ENCODE results near the gene ANKRD7.

ANKRD7 gene

DNA sequence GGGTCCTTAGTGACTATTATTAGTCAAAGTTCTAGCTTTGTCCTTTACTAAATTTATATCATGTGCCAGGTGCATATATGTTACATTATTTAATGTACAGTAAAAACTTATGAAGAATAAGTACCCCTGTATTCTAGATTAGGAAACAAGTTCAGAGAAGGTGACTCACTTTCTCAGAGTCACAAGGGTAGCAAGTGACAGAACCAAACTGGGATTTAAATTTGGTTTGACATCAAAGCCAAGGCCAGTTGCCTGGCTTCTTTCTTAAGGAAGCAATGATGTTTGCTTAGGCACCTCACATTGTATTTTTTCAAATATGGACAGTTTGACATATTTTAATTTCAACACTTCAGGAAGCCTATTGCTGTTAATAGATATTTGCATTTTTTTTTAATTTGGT is 38.0 kb upstream of the ANKRD7 start:
- Histone ChIP-seq H3K27ac (ENCODE audit: low read depth, low read length) (no peak overlapping the region), H3K4ac (ENCODE audit: low read depth, low read length) (no peak overlapping the region), H3K36me3 (ENCODE audit: control insufficient read depth in 1 of 2, insufficient read depth in 2 of 2, low read length in 2 of 2) (peaks cover 15 to 16% of the 10 kb centered on the region in 2 experiments), H3K9ac (ENCODE audit: low read length) (no peak overlapping the region), H4K12ac (ENCODE audit: low read depth, low read length) (no peak overlapping the region), H2BK5ac (ENCODE audit: low read depth, low read length, poor library complexity) (no peak overlapping the region), H2AK5ac (ENCODE audit: low read length) (no peak overlapping the region), H2AFZ (ENCODE audit: insufficient read depth, low read length, poor library complexity) (no peak overlapping the region), H3K4me2 (ENCODE audit: low read length) (no peak overlapping the region), H3K14ac (ENCODE audit: low read length) (no peak overlapping the region), H3K27me3 (ENCODE audit: insufficient read depth, low read length) (no peaks in the 10 kb centered on the region), H3K23ac (ENCODE audit: low read length) (no peak overlapping the region), H3K4me1 (ENCODE audit: control insufficient read depth in 1 of 2, insufficient read depth in 2 of 2, low read length in 2 of 2) (peaks cover 3 to 6% of the 10 kb centered on the region in 2 experiments), H3K79me1 (ENCODE audit: low read length) (peaks cover 6% of the 10 kb centered on the region), H3K79me2 (ENCODE audit: control insufficient read depth, insufficient read depth, low read length, poor library complexity) (peaks cover 4% of the 10 kb centered on the region), H2BK12ac (ENCODE audit: low read length) (no peak overlapping the region), H2BK120ac (ENCODE audit: insufficient read depth, low read length, poor library complexity) (no peak overlapping the region), H3K18ac (ENCODE audit: low read length) (no peak overlapping the region), H3K4me3 (ENCODE audit: low read depth, low read length) (no peak overlapping the region), H4K91ac (ENCODE audit: low read depth, low read length) (no peak overlapping the region), H3K9me3 (ENCODE audit: insufficient read depth, low read depth, low read length) (no peaks in the 10 kb centered on the region), H4K8ac (ENCODE audit: low read depth, low read length) (no peak overlapping the region)
- no peak for DNase-seq

DNA sequence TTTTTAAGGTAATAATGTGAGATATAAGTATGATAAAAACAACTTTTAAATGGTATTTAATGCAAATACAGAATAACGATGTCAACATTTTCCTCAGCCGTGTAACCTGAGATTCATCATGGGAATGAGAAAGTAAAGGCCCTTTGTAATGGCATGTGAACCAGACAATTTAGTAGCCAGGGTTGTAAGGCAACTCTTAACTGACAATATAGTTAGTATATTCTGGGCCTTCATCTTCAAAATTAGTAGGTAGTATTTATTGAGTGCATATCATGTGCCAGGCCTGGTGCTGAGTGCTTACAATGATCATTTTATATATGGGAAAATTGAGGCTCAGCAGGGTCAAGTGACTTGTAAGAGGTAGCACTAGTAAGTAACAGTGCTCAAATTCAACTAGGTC is 29.9 kb upstream of the ANKRD7 start:
- no peak overlapping the region for H3K4me3 ChIP-seq (ENCODE audit: low read depth, low read length)
- H3K4me1 ChIP-seq (ENCODE audit: control insufficient read depth in 1 of 2, insufficient read depth in 2 of 2, low read length in 2 of 2): no peaks in the 10 kb centered on the region
- no peak overlapping the region for H3K27ac ChIP-seq (ENCODE audit: low read depth, low read length)
- no peak overlapping the region for H3K14ac ChIP-seq (ENCODE audit: low read length)
- no peak overlapping the region for H2BK5ac ChIP-seq (ENCODE audit: low read depth, low read length, poor library complexity)
- no peaks in the 10 kb centered on the region for H3K79me2 ChIP-seq (ENCODE audit: control insufficient read depth, insufficient read depth, low read length, poor library complexity)
- no peak overlapping the region for H3K9ac ChIP-seq (ENCODE audit: low read length)
- H2AK5ac ChIP-seq (ENCODE audit: low read length): no peak overlapping the region
- no peaks in the 10 kb centered on the region for H3K79me1 ChIP-seq (ENCODE audit: low read length)
- H3K9me3 ChIP-seq (ENCODE audit: insufficient read depth, low read depth, low read length): no peaks in the 10 kb centered on the region
- H2BK120ac ChIP-seq (ENCODE audit: insufficient read depth, low read length, poor library complexity): no peak overlapping the region
- no peak overlapping the region for H2BK12ac ChIP-seq (ENCODE audit: low read length)
- no peak overlapping the region for H2AFZ ChIP-seq (ENCODE audit: insufficient read depth, low read length, poor library complexity)
- H3K23ac ChIP-seq (ENCODE audit: low read length): no peak overlapping the region
- no peak for DNase-seq
- no peak overlapping the region for H3K4ac ChIP-seq (ENCODE audit: low read depth, low read length)
- no peak overlapping the region for H4K8ac ChIP-seq (ENCODE audit: low read depth, low read length)
- H3K36me3 ChIP-seq (ENCODE audit: control insufficient read depth in 1 of 2, insufficient read depth in 2 of 2, low read length in 2 of 2): peaks cover 4% of the 10 kb centered on the region in 2 experiments
- H4K91ac ChIP-seq (ENCODE audit: low read depth, low read length): no peak overlapping the region
- no peaks in the 10 kb centered on the region for H3K27me3 ChIP-seq (ENCODE audit: insufficient read depth, low read length)
- no CpG with 5 or more reads among the region's 2 CpGs for WGBS (ENCODE audit: extremely low coverage, insufficient coverage, insufficient read length)
- H3K18ac ChIP-seq (ENCODE audit: low read length): no peak overlapping the region
- H3K4me2 ChIP-seq (ENCODE audit: low read length): no peak overlapping the region
- no peak overlapping the region for H4K12ac ChIP-seq (ENCODE audit: low read depth, low read length)

DNA sequence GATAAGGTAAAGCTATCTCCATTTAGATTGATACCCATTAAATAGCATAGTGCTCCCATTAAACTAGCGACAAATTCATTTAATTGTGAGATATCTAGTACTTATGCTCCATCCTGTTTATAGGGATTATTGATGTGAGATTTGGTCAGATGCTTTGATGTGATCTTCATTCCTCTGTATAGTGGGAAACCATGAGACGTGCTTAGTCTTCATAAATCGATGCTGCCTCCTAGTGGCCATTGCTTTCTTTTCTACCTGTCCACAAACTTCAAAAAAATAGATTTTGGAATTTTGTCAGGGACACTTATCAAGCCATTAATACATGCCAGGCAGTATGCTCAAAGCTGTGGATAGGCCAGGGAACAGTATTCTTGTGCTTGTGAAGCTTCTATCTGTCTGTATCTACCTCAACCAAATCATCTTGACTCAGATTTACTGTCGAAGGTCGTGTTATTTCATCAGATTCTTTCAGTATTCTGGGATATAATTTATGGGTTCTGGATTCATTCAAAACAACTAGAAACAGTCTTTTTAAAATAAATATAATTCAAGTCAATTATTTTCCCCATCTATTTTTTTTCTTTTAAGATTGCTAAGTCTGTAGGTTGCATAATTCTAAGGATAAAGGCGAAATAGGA is 28.5 kb upstream of the ANKRD7 start:
- no peak overlapping the region for H3K4ac ChIP-seq (ENCODE audit: low read depth, low read length)
- no peaks in the 10 kb centered on the region for H3K79me2 ChIP-seq (ENCODE audit: control insufficient read depth, insufficient read depth, low read length, poor library complexity)
- no peak overlapping the region for H4K8ac ChIP-seq (ENCODE audit: low read depth, low read length)
- H2AFZ ChIP-seq (ENCODE audit: insufficient read depth, low read length, poor library complexity): no peak overlapping the region
- H3K14ac ChIP-seq (ENCODE audit: low read length): no peak overlapping the region
- H2BK12ac ChIP-seq (ENCODE audit: low read length): no peak overlapping the region
- no peak overlapping the region for H3K4me3 ChIP-seq (ENCODE audit: low read depth, low read length)
- H4K91ac ChIP-seq (ENCODE audit: low read depth, low read length): no peak overlapping the region
- no peak overlapping the region for H3K9ac ChIP-seq (ENCODE audit: low read length)
- H4K12ac ChIP-seq (ENCODE audit: low read depth, low read length): no peak overlapping the region
- H3K9me3 ChIP-seq (ENCODE audit: insufficient read depth, low read depth, low read length): no peaks in the 10 kb centered on the region
- no peak overlapping the region for H3K4me2 ChIP-seq (ENCODE audit: low read length)
- H2AK5ac ChIP-seq (ENCODE audit: low read length): no peak overlapping the region
- H3K23ac ChIP-seq (ENCODE audit: low read length): no peak overlapping the region
- no peak overlapping the region for H3K18ac ChIP-seq (ENCODE audit: low read length)
- no peak overlapping the region for H2BK120ac ChIP-seq (ENCODE audit: insufficient read depth, low read length, poor library complexity)
- no peaks in the 10 kb centered on the region for H3K27me3 ChIP-seq (ENCODE audit: insufficient read depth, low read length)
- H3K4me1 ChIP-seq (ENCODE audit: control insufficient read depth in 1 of 2, insufficient read depth in 2 of 2, low read length in 2 of 2): no peaks in the 10 kb centered on the region
- no peak overlapping the region for H3K27ac ChIP-seq (ENCODE audit: low read depth, low read length)
- H2BK5ac ChIP-seq (ENCODE audit: low read depth, low read length, poor library complexity): no peak overlapping the region
- no CpG with 5 or more reads among the region's 6 CpGs for WGBS (ENCODE audit: extremely low coverage, insufficient coverage, insufficient read length)
- H3K36me3 ChIP-seq (ENCODE audit: control insufficient read depth in 1 of 2, insufficient read depth in 2 of 2, low read length in 2 of 2): no peaks in the 10 kb centered on the region
- DNase-seq: peak; percentile 46 to 82
- no peaks in the 10 kb centered on the region for H3K79me1 ChIP-seq (ENCODE audit: low read length)

DNA sequence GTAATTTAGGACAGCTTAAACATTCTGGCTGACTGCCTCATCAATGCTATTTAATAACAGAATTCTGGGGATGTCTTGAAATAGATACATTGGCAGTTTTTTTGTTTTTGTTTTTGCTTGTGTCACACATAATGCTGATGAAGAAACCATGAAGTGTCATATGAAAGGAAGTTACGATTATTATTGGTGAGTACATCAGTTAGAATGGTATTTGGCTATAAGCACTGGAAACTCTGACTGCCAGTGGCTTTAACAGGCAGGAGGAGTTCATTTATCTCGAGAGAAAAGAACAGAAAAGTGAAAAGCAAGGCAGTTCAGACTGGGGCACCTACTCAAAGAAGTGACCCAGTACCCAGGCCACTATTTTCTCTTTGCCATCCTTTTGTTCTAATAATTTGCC is 22.4 kb upstream of the ANKRD7 start:
- Histone ChIP-seq H2AK5ac (ENCODE audit: low read length) (no peak overlapping the region), H3K79me1 (ENCODE audit: low read length) (no peaks in the 10 kb centered on the region), H3K27ac (ENCODE audit: low read depth, low read length) (no peak overlapping the region), H2BK12ac (ENCODE audit: low read length) (no peak overlapping the region), H3K14ac (ENCODE audit: low read length) (no peak overlapping the region), H3K4ac (ENCODE audit: low read depth, low read length) (no peak overlapping the region), H3K23ac (ENCODE audit: low read length) (no peak overlapping the region), H4K91ac (ENCODE audit: low read depth, low read length) (no peak overlapping the region), H3K36me3 (ENCODE audit: control insufficient read depth in 1 of 2, insufficient read depth in 2 of 2, low read length in 2 of 2) (no peaks in the 10 kb centered on the region), H3K27me3 (ENCODE audit: insufficient read depth, low read length) (no peaks in the 10 kb centered on the region), H3K4me1 (ENCODE audit: control insufficient read depth in 1 of 2, insufficient read depth in 2 of 2, low read length in 2 of 2) (no peaks in the 10 kb centered on the region), H4K8ac (ENCODE audit: low read depth, low read length) (no peak overlapping the region), H2BK120ac (ENCODE audit: insufficient read depth, low read length, poor library complexity) (no peak overlapping the region), H2AFZ (ENCODE audit: insufficient read depth, low read length, poor library complexity) (no peak overlapping the region), H2BK5ac (ENCODE audit: low read depth, low read length, poor library complexity) (no peak overlapping the region), H3K9me3 (ENCODE audit: insufficient read depth, low read depth, low read length) (no peaks in the 10 kb centered on the region), H3K18ac (ENCODE audit: low read length) (no peak overlapping the region), H3K79me2 (ENCODE audit: control insufficient read depth, insufficient read depth, low read length, poor library complexity) (no peaks in the 10 kb centered on the region), H3K4me3 (ENCODE audit: low read depth, low read length) (no peak overlapping the region), H3K4me2 (ENCODE audit: low read length) (no peak overlapping the region), H4K12ac (ENCODE audit: low read depth, low read length) (no peak overlapping the region), H3K9ac (ENCODE audit: low read length) (no peak overlapping the region)
- no peak for DNase-seq
- WGBS (ENCODE audit: extremely low coverage, insufficient coverage, insufficient read length): no CpG with 5 or more reads among the region's 2 CpGs
